Testis (tissue), 2 donors: ENCODE data around the gene RNU1-3.
"Not testable (repeated sequence)": the region's sequence is repeated elsewhere in the genome, so short reads cannot be mapped to it uniquely, and the experiment has no call there.

Experiments
- POLR2A ChIP-seq: fragments of 450-650 bp; IDR thresholded peaks from one replicate; pipeline ENCODE4 v1.6.1; 2017; ENCODE audit warnings: antibody characterized with exemption, mild to moderate bottlenecking, moderate library complexity
- TF ChIP-seq, protein P1 (sequence below), 3 experiments: fragments of 450-650 bp in 2 of 3; fragments of 200-600 bp in 1 of 3; sonication (generic) in 1 of 3; IDR thresholded peaks; one replicate each; pipeline ENCODE4 v1.5.1; 2016 to 2019; ENCODE audit warnings: antibody characterized with exemption in 3 of 3, mild to moderate bottlenecking in 2 of 3, moderate library complexity in 1 of 3

DNA sequence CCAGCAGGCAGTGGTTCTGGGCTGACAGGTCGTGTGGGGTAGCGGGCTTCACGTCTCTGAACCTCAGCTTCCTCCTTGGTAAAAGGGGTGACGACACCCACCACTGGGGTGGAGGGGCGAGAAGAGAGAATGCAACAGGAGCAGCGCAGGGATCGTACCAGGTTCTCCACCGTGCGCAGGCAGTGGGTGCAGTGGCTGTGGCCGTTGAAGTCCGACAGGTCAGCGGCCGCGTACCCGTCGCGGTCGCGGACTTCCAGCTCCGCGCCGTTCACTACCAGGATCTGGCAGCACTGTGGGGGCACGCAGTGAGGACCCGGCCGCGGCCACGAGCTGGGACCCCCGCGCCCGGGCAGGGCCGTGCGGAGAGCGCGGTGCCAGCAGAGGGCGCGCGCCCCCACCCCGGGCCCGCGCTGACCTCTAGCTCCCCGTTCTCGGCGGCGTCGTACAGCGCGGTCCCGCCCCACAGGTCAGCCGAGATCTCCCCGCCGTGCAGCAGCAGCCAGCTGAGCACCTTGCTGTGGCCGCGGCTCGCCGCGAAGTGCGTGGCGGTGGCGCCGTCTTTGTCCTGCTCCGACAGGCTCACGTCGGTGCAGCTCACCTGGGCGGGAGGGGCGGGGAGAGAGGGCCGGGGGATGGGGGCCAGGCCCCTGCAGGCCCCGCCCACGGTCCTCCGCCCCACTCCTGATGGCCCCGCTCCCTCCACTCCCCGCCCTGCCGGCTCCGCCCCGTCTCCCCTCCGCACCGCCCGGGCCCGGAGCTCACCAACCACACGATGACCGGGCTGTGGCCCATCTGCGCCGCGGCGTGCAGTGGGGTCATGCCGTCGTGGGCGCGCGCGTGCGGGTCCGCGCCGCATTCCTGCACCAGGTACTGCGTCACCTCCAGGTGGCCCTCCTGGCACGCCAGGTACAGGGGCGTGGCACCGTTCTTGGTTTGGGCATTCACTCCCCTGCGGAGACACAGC, 40.7 kb upstream of the RNU1-3 start:
- TF ChIP-seq, protein P1, sequence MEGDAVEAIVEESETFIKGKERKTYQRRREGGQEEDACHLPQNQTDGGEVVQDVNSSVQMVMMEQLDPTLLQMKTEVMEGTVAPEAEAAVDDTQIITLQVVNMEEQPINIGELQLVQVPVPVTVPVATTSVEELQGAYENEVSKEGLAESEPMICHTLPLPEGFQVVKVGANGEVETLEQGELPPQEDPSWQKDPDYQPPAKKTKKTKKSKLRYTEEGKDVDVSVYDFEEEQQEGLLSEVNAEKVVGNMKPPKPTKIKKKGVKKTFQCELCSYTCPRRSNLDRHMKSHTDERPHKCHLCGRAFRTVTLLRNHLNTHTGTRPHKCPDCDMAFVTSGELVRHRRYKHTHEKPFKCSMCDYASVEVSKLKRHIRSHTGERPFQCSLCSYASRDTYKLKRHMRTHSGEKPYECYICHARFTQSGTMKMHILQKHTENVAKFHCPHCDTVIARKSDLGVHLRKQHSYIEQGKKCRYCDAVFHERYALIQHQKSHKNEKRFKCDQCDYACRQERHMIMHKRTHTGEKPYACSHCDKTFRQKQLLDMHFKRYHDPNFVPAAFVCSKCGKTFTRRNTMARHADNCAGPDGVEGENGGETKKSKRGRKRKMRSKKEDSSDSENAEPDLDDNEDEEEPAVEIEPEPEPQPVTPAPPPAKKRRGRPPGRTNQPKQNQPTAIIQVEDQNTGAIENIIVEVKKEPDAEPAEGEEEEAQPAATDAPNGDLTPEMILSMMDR (IDR thresholded peaks at IDR 0.05): not testable (repeated sequence)
- TF ChIP-seq POLR2A: not testable (repeated sequence)
